CD1c-positive myeloid dendritic cell (primary cell): Measurements from ENCODE around the gene RPS4Y1.
"Not testable (repeated sequence)": the region's sequence is repeated elsewhere in the genome, so short reads cannot be mapped to it uniquely, and the experiment has no call there.

Experiments used
- DNase-seq: peaks from one replicate; pipeline ENCODE4 v3.0.0-alpha.2; 2016; ENCODE audit errors: extremely low spot score

The RPS4Y1 gene

GRCh38 chrY:2841471-2841893 lies at the start of gene RPS4Y1:
RPS4Y1 (plus strand) TSS chrY:2841602; CDS start chrY:2841625, 23 bp downstream.
- DNase-seq, result peak; percentile 75

- DNase-seq, result no peak
Measured at GRCh38 chrY:2796977-2797523, 44.4 kb upstream of the RPS4Y1 start.

GRCh38 chrY:2797991-2798390 lies 43.4 kb upstream of the RPS4Y1 start:
- DNase-seq, result no peak

- no peak for DNase-seq
Measured at GRCh38 chrY:2800246-2800645, 41.2 kb upstream of the RPS4Y1 start.

GRCh38 chrY:2817146-2817896 lies 24.1 kb upstream of the RPS4Y1 start:
- not testable (repeated sequence) for DNase-seq

GRCh38 chrY:2824471-2824870 lies 16.9 kb upstream of the RPS4Y1 start:
- DNase-seq, result no peak

- no peak for DNase-seq
Measured at GRCh38 chrY:2828497-2828896, 12.9 kb upstream of the RPS4Y1 start.

- DNase-seq, result no peak
Measured at GRCh38 chrY:2835230-2835629, 6.2 kb upstream of the RPS4Y1 start.

- no peak for DNase-seq
Measured at GRCh38 chrY:2837078-2837477, 4.3 kb upstream of the RPS4Y1 start.

GRCh38 chrY:2837932-2838331 lies 3.5 kb upstream of the RPS4Y1 start:
- no peak for DNase-seq

GRCh38 chrY:2846791-2847190 lies 5.4 kb downstream of the RPS4Y1 start:
- DNase-seq, result no peak

GRCh38 chrY:2848384-2848783 lies 7.0 kb downstream of the RPS4Y1 start:
- DNase-seq, result no peak

- DNase-seq, result no peak
Measured at GRCh38 chrY:2849368-2849767, 8.0 kb downstream of the RPS4Y1 start.

GRCh38 chrY:2854145-2854774 lies 12.9 kb downstream of the RPS4Y1 start:
- DNase-seq, result no peak

GRCh38 chrY:2857068-2857467 lies 15.7 kb downstream of the RPS4Y1 start:
- no peak for DNase-seq

- no peak for DNase-seq
Measured at GRCh38 chrY:2857686-2858085, 16.3 kb downstream of the RPS4Y1 start.

GRCh38 chrY:2859782-2860181 lies 18.4 kb downstream of the RPS4Y1 start:
- DNase-seq, result no peak

GRCh38 chrY:2860511-2860910 lies 19.1 kb downstream of the RPS4Y1 start:
- DNase-seq, result no peak

- DNase-seq, result no peak
Measured at GRCh38 chrY:2866581-2866980, 25.2 kb downstream of the RPS4Y1 start.

- no peak for DNase-seq
Measured at GRCh38 chrY:2867469-2867868, 26.1 kb downstream of the RPS4Y1 start.

- no peak for DNase-seq
Measured at GRCh38 chrY:2868035-2868607, 26.7 kb downstream of the RPS4Y1 start.

- DNase-seq, result not testable (repeated sequence)
Measured at GRCh38 chrY:2872234-2872633, 30.8 kb downstream of the RPS4Y1 start.

GRCh38 chrY:2874211-2874610 lies 32.8 kb downstream of the RPS4Y1 start:
- DNase-seq, result no peak
